Daoy (cell line): ENCODE measurements around the gene STX18. TPM values are rescaled to one million over a fixed set of nuclear protein-coding genes. Genes with fewer than 3 reads are reported as not detected.
"Not testable (repeated sequence)": the region's sequence is repeated elsewhere in the genome, so short reads cannot be mapped to it uniquely, and the experiment has no call there.

Experiments
- DNase-seq: peaks from one replicate; pipeline ENCODE4 v3.0.0-alpha.2; 2015; ENCODE audit warnings: low read depth
- total RNA-seq: library from RNA; depleted of rRNA; stranded (reverse); fragments of >200 nt; shearing (Covaris generic); gene quantifications from 2 replicates; pipeline ENCODE4 v1.2.3, GENCODE V29; 2014

The STX18 gene
- total RNA-seq, 1 experiment from 2014 or later, result 48.1 TPM

DNA sequence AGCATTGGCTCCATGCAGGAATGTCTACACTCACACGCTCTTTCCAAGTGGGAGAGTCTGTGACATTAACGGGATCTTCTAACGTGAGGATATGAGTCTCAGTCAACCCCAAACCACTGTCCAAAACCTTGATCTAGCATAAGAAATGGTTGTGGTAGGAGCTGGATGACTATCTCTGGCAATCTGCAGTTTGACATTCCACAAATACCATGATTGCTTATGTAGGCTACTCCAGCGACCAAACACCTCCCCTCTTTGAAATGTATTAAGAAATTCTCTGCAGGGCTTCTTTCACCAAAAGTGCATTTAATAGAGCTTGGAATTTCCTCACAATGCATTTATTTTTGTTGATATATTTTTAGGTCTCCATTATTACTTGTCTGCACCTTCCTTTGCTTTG, 14.1 kb upstream of the STX18 start:
- DNase-seq, result peak; percentile 49

DNA sequence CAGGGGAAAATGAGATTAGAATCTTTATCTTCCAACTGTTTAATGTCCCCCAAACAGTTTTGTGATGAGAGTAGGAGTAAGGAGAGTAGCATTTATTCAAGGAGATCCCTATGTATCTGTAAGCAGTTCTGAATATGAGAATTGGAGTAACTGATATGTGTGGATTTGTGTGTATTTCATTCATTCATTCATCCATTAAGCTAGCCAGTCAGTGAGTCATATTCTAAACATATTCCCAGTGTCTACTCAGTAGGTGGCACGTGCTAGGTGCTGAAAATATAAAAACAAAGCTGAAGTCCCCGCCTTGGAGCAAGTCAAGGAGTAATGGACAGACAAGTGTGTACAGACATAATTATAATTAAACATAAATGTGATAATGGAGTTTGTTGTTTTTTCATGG, 12.4 kb upstream of the STX18 start:
- no peak for DNase-seq

DNA sequence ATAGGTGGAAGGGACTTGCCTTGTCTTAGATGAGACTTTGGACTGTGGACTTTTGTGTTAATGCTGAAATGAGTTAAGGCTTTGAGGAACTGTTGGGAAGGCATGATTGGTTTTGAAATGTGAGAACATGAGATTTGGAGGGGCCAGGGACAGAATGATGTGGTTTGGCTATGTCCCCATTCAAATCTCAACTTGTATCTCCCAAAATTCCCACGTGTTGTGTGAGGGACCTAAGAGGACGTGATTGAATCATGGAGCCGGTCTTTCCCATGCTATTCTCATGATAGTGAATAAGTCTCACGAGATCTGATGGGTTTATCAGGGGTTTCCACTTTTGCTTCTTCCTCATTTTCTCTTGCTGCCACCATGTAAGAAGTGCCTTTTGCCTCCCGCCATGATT, 10.2 kb upstream of the STX18 start:
- DNase-seq, result not testable (repeated sequence)

DNA sequence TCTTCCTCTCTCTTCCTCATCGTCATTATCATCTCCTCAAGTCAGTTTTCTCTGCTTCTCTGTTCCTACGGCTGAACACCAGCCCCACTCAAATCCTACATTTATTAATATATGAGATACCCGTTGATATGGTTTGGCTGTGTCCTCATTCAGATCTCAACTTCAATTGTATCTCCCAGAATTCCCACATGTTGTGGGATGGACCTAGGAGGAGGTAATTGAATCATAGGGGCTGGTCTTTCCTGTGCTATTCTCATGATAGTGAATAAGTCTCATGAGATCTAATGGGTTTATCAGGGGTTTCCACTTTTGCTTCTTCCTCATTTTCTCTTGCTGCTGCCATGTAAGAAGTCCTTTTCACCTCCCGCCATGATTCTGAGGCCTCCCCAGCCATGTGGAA, 8.3 kb upstream of the STX18 start:
- DNase-seq, result not testable (repeated sequence)

DNA sequence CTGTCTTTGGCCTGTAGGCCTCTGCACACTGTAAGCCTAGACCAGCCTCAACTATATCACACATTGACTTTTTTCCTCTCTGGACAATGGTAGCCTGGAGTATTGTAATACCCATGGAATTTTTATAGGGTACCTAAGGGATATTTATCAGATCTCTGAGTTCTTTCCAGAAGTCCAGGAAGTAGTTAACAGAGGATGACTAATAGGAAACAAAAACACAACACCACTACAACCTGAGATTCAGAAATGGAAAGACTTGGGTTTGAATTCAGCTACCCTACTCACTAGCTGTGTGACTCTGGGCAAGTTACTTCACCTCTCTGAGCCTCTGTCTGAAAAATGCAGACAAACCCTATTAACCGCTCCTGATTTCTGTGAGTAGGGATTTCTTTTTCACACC, 7.7 kb upstream of the STX18 start:
- peak; percentile 8 for DNase-seq

DNA sequence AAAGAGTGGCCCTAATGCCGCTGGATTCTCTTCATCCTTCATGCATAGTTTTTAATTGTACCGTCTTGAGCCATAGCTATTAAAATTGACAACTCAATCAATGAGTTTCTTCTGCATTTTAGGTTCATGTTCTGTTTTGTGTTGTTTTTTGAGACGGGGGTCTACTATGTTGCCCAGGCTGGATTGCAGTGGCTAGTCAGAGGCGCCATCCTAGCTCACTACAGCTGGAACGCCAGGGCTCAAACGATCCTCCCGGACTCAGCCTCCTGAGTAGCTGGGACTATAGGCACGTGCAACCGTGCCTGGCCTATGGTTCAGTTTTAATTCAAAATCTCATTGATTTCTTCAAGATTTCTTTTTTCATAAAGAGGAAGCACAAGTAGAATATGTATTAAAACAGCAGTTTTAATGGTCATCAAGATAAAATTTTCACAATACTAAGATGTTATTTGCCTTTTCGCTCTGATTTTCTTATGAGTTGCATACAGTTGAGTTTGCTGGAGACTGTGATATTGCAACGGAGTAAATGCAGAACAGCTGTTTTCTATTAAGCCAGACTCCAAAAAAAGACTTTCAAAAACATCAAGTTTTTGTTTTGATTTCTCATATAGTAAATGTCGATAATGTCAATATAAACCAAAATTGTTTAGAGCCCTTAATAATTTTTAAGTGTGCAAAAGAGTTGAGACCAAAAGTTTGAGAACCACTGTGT, 1.1 kb upstream of the STX18 start:
- DNase-seq, result no peak

DNA sequence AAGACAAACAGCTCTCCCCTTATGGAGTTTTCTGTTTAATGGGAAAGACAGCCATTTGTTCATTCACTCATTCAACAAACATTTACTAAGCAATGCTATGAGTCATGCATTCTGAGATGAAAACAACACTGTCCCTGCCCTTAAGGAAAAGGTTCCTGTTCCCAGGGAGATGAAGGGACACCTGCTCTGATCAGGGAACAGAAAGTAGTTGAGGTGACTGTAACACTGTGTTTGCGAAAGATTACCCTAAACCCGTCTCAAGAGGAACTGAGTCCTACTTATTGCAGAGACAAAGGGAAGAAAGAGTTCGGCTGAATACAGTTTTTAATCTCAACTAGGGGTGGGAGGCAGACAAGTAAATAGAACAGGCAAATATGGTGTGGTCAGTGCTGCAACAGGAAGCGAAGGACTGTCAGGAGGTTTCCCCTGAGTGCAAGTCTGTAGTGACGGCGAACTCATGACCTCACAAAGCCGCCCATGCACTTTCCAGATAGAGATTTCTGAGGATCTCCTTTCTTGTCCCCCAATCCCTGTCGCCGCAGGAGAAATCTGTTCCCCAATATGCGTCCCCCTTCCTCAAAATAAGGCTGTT, 712 bp downstream of the STX18 start:
- DNase-seq, result no peak

DNA sequence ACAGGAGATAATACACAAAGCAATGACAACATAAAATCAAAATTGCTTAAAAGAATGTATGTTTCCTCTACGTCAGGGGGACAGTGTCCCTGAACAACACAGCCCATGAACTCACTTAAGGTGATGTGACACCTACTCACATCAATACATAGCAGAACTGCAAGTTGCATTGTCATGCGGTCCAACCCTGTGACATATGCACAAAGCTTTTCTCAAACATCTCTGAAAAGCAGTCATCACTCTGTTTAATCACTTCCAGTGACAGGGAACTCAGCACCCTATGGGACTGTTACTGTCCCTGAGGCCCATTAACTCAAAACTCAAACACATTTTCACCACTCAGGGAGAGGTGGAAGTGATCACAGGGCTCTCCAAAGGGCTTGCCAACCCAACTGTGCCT, 2.4 kb downstream of the STX18 start:
- DNase-seq, result no peak

DNA sequence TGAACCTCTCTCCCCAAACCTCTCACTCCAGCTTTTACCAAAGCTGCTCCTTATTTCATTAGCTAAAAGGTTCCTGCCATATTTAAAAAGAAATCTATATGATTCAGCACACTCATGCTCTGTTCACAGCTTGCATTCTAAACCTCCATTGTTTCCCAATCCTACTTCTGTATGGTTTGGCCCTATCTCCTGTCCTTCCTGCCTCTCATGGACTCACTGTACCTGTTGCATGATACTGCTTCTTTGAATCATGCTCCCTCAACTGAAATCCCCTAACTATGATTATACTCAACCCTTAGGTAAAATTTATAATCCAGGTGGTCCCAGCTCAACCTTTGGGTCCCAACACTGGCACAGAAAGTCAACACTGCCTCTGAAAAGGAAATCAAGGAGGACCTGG, 6.3 kb downstream of the STX18 start:
- no peak for DNase-seq

DNA sequence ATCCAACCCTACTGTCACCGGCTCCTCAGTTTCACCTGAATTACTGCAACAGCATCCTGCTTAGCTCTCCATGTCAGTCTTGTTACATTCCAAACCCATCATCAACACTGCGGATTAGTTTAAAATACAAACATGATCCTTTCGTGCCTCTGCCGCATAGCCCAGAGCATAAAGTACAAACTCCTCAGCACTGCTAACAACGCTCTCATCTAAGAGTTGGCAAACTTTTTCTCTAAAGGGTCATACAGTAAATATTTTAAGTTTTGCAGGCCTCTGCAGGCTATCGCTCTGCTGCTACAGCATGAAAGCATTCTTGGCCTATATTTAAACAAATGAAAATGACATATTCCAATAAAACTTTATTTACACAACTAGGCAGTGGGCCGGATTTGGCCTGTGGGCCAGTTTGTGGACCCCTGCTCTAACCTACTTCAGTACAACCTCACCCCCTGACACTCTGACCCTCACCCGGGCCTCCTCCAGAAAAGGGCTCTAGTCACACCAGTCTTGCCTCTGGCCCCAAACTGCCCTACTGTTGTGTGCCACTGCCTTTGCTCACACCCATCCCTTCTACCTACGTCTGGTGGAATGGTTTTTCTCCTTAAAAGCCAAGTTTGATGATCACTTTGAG, 7.2 kb downstream of the STX18 start:
- no peak for DNase-seq

DNA sequence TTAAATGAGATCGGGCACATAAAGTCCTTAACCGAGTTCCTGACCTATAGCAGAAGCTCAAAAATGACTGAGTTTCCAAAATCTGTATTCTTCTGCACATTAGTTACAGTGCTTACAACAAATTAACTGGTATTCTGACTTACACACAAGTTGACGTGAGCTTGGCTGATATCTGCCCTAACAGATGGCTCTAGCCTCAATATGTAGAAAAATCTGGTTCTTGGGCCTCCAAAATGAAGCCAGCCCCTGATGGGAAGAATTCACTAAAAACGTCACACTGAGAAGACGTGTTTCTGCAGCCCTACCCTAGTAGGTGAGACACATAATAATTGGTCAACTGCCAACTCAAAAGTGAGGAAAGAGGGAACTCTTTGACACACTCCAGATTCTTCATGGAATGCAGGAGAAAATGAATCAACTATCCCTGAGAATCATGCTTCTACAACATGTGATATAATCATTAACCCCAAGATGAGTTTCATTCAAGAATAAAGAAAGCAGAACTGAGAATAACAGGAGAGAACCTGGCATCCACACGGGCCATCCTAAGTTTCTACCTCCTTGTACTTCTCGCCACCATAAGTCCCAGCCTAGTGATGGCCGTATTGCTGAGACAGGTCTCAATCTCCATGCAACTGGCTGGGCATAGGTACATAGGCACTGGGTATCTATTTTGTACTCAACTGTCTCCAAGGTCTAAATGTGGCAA, 8.2 kb downstream of the STX18 start:
- no peak for DNase-seq

DNA sequence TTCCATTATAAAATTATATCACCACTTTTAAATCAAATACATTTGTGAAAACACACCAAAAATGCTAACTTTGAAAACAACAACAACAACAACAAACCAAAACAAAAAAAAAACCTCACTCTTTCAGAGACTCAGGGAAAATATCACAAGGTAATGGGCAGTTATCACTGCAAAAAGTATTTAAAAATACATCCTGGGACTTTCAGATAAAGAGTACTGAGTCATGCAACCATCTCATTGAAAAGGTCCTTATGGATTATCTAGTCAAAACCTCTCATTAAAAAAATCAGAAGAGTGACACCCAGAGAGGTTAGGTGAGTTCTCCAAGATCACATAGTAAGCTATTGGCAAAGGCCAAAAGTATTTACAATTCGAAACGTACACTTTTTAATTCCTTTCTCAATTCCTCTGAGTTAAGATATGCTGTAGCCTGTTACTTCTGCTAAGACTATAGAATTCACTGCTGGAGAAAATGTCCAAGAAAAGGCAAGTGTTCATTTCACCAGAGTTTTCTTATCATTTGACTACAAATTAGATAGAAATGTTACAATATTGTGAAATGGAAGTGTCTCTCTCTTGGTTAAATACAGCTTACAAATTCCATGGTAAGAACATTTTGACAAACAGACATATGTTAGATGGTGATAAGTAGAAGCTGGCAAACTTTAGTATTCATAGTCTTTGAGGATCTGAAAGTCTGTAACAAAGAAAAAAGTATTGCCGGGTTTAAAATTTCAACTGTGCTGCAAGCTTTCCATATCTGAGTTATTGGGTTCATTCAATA, 9.3 kb downstream of the STX18 start:
- no peak for DNase-seq

DNA sequence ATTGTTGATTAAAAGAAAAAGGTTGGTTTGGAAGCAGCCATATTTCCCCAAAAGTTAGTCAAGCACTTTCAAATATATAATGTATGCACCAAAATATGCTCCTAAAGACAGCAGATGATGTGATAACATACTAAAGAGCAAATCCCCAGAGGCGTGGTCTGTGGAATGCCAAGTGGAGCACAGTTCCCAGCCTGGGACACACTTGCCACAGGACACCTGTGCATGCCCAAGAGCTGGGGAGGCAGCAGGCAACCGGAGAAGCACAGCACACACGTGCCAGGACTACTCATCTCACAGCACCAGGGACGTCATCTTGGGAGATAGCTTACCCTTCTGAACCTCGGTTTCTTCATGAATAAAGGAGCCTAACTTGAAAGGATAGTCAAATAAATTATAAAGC, 12.5 kb downstream of the STX18 start:
- DNase-seq, result no peak

DNA sequence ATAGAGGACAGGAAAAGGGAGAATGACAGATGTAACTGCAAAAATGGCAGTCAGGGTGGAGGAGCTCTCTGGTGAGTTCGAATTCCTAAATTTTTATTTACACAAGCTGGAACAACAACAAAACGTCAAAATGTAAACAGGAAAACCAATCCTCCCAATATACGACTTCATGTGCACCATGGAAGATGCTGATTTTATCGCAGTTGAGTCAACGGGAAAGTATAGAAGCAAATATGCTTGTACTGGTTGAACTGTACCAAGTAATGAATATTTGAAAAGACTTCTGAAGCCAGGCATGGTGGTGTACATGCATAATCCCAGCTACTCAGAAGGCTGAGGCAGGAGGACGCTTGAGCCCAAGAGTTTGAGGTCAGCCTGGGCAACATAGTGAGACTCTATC, 15.4 kb downstream of the STX18 start:
- DNase-seq, result no peak

DNA sequence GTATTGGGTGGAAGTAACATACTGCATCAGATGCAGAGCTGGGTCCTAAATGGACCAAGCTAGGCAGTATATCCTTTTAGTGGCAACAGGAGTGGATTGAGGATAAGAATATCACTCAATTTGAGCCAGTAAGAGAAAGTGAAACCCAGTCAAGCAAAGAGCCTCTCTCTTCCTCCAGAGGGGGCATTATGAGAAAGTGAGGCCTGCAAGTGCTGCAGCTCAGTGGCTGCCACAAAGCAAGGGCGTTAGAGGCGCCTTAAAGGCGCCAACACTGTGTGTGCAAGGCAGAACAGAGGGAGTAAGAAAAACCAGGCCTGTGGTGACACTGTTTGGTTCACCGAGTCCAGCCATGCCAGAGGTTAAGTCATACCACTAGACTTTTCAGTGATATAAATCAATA, 17.5 kb downstream of the STX18 start:
- DNase-seq, result peak; percentile 5

DNA sequence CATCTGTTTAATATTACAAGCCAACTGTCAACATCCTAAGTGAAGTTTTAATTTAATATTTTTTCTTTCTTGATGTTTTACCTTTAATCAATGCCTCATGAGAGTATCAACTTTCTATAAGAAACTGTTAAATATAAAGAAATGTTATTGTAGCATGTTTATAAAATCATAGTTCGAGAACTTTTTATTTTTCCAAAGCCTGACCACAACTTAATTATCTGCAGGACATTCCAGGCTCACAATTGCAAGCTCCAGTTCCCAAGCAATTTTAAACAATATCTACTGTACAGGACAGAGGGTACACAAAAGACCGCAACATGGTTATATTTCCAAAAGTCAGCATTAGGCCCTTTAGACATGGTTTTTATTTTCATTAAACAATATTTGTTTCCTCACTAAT, 20.1 kb downstream of the STX18 start:
- no peak for DNase-seq

DNA sequence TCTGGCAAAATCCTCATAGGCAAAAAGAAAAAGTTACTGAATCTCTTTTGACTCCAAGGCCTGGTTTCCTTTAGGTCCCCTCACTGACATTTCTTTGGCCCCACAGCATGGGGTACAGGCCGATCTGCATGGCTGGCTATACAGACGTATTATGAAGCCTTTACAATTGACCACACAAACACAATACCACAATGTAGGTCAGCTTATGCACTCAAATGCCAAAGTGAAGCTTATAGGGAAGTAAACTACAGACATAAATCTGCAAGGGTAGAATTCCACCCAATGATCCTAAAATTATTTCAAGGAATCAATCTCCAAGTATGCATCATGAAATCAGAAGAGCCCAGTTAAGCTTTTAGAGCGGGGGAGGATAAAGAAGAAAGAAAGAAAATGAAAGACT, 20.7 kb downstream of the STX18 start:
- DNase-seq, result no peak

DNA sequence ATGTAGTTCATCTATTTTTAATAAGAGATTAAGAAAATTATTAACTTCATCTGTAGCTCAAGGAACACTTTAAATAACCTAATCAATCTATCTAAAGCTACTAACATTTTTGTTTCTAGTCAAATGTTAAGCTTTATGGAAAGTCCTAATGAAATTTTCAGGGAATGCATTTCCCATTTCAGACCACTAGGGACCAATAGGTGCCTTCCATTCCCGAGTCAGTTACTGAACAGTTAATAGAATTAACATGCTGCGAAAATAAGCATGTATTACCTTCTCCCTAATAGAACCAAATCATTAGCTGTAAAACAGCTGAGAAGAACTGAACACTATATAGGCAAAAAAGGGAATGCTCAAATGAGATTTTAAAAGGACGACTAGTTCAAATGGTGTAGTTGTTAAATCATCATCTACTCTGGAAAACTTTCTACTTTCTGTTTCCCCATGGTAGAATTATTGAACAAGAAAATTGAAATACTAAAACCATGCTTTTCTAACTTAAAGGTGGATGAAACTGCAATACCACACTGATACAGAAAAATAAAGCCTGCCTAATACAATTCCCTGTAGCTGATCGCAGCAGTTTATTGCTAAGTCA, 22.5 kb downstream of the STX18 start:
- DNase-seq, result no peak

DNA sequence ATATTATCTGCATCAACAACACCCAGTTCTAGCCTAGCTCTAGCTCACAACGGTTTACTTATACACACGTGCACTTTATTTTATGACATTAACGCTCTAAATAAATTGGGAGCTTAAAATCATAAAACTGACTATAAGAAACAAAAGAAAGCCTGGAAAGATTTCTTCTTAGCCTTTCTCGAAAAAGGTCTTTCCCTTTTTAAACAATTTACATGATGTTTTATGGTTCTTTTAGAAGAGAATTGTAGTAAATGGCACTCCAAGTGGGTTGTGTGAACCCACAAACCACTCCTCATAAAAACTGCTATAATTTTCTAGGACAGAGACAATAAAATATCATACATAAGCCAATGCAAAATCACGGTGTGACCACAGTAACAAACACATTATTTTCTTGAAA, 23.1 kb downstream of the STX18 start:
- no peak for DNase-seq

DNA sequence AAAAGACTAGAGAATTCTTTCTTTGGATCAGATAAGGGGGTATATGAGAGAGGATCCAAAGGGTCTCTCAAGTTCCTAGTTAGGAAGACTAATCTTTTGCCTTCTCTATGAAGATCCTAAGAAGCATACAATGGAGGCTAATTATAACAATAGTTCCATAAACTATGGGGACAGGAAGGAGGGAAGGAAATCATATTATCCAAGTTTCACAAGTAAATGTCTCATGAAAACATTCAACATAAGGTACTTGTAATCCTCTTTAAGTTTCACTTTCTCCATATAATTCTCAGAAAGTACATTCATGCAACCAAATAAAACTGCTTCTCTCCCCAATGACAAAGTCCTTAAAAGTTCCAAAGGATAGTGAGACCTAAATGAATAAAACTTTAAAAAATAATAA, 27.1 kb downstream of the STX18 start:
- DNase-seq, result no peak

DNA sequence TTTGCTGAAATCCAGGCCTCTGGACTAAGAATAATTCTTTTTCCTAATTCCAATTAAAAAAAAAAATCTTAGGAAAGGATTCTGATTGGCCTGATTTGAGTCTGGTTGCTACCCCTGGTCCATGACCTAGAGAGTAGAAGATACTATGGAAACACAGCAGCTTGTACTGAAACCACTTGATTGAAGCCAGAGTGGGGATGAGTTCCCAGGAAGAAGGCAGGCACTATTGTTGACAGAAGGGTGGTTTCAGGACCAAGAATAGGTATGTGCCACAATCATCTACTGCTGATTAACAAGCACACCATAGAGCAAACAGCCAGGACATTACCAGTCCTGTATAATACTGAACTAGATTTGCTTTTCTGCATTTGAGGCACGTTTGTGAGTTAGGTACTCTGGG, 29.6 kb downstream of the STX18 start:
- no peak for DNase-seq

DNA sequence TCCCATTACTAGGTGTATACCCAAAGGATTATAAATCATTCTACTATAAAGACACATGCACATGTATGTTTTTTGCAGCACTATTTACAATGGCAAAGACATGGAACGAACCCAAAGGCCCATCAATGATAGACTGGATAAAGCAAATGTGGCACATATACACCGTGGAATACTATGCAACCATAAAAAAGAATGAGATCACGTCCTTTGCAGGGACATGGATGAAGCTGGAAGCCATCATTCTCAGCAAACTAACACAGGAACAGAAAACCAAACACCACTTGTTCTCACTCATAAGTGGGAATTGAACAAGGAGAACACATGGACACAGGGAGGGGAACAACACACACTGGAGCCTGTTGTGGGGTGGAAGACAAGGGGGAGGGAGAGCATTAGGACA, 31.2 kb downstream of the STX18 start:
- DNase-seq, result not testable (repeated sequence)
